Endodermal cell (in vitro differentiated cells): ENCODE data around the gene HLA-DQA1. TPM values are rescaled to one million over a fixed set of nuclear protein-coding genes. Genes with fewer than 3 reads are reported as not detected.
"Not testable (repeated sequence)": the region's sequence is repeated elsewhere in the genome, so short reads cannot be mapped to it uniquely, and the experiment has no call there.

ENCODE experiments used
- DNase-seq: peaks from one replicate; pipeline ENCODE4 v3.0.0-alpha.2; 2017
- H3K27ac ChIP-seq: 2 replicates; pipeline ENCODE4 v1.5.1; 2013; ENCODE audit warnings: mild to moderate bottlenecking, low read depth, low read length, moderate library complexity
- H3K27me3 ChIP-seq: 2 replicates; pipeline ENCODE4 v1.6.1; 2013; ENCODE audit warnings: mild to moderate bottlenecking, low read length, moderate library complexity; ENCODE audit not compliant: insufficient read depth, control insufficient read depth, poor library complexity, severe bottlenecking
- H3K36me3 ChIP-seq: 2 replicates; pipeline ENCODE4 v1.7.0; 2013; ENCODE audit warnings: mild to moderate bottlenecking, low read length, moderate library complexity; ENCODE audit not compliant: control insufficient read depth, insufficient read depth
- H3K4me1 ChIP-seq: one replicate; pipeline ENCODE4 v1.7.0; 2013; ENCODE audit warnings: low read length; ENCODE audit not compliant: control insufficient read depth, insufficient read depth
- H3K4me3 ChIP-seq: 2 replicates; pipeline ENCODE4 v1.5.1; 2013; ENCODE audit warnings: mild to moderate bottlenecking, low read length, moderate library complexity
- H3K9ac ChIP-seq: 2 replicates; pipeline ENCODE4 v1.6.1; 2013; ENCODE audit warnings: mild to moderate bottlenecking, low read length, moderate library complexity; ENCODE audit not compliant: poor library complexity, severe bottlenecking; ENCODE audit errors: extremely low read depth
- H3K9me3 ChIP-seq: 2 replicates; pipeline ENCODE4 v1.6.1; 2013; ENCODE audit warnings: mild to moderate bottlenecking, low read length, moderate library complexity; ENCODE audit not compliant: control insufficient read depth
- H3K27ac Mint-ChIP-seq: 2 replicates; pipeline ENCODE4 v1.8.0; 2020; ENCODE audit warnings: mixed read lengths
- H3K27me3 Mint-ChIP-seq: 2 replicates; pipeline ENCODE4 v1.8.0; 2021; ENCODE audit warnings: mild to moderate bottlenecking, mixed read lengths; ENCODE audit not compliant: insufficient read depth
- H3K36me3 Mint-ChIP-seq: 2 replicates; pipeline ENCODE4 v1.8.0; 2020; ENCODE audit warnings: low read depth, mixed read lengths
- H3K4me1 Mint-ChIP-seq: 2 replicates; pipeline ENCODE4 v1.8.0; 2020; ENCODE audit warnings: mixed read lengths
- H3K4me3 Mint-ChIP-seq: 2 replicates; pipeline ENCODE4 v1.8.0; 2020; ENCODE audit warnings: mild to moderate bottlenecking, moderate library complexity, mixed read lengths
- H3K9me3 Mint-ChIP-seq: 2 replicates; pipeline ENCODE4 v1.8.0; 2020; ENCODE audit warnings: mild to moderate bottlenecking, mixed read lengths
- WGBS, 2 experiments: methylation state at CpG; one replicate each; pipeline versions ENCODE4 v1.1.5 to v1.1.7; 2013; ENCODE audit warnings: missing lambda C conversion rate in 2 of 2, mixed read lengths in 1 of 2; ENCODE audit not compliant: insufficient coverage in 1 of 2, insufficient read length in 1 of 2; 5-methylcytosine and 5-hydroxymethylcytosine counted together
- total RNA-seq, 2 donors: library from RNA; stranded (reverse); fragmentation: NEBNext Ultra II Directional in 1 of 2; extraction: Animal tissue kit (Norgen Biotek cat#: 25700) in 1 of 2; gene quantifications; 2 replicates in 1 of 2; 3 replicates in 1 of 2; pipeline ENCODE4 v1.2.1, GENCODE V29; 2021
- TF ChIP-seq, protein P1 (sequence below): fragments of 200-600 bp; sonication (generic); conservative IDR thresholded peaks from 2 replicates; pipeline ENCODE4 v1.5.0; 2021; ENCODE audit warnings: antibody characterized with exemption, mild to moderate bottlenecking

HLA-DQA1 gene
- total RNA-seq, 2 donors from 2014 or later, result 0.97 TPM; not detected in 1

DNA sequence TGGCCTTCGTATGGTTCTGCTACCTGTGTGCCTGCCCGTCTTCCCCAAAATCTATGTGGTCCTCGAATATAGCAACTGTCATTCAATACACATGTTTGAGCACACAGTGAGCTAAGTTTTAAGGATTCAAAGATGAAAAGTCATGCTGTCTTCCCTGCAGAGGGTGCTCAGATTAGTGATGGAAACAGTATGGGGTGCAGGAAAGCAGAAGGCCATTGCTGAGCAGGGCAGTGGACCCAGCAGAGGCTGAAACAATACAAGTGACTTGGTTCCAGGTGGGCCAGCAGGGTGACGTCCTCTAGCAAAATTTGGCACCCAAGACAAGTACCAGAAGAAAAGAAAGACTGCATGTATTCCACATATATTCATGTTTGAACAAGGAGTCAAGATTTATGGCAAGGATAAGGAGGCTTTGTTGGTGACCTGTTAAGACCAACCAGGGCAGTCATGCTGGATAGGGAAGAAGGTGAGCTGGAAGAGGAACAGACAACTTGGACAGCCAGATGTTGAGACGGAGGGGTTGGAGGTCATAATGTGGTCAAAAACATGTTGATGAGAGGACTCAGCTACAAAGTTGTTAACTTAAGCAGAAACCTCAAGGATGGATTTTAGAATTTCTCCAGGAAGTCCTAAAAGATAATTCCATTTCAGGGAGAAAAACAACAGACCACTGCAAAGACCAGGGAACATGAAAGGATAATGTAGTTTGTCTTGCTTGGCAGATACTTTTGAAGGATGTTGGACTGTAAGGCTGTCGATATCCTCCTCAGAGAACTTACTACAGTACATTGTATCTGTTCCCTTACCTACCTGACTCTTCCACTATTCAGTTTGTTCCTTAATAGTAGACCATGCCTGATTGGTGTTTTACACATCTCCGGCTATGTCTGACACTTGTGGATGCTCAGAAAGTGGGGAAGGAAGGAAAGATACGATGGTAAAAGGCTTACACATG lies 2.5 kb downstream of the HLA-DQA1 start:
- H3K27me3 Mint-ChIP-seq, result no peaks in the 10 kb centered on the region
- no peaks in the 10 kb centered on the region for H3K9me3 Mint-ChIP-seq
- 57 to 58% methylated on average over 4 to 8 of the region's 8 CpGs for WGBS, 2 experiments
- no peak overlapping the region for H3K27ac ChIP-seq
- H3K9me3 ChIP-seq, result no peaks in the 10 kb centered on the region
- no peaks in the 10 kb centered on the region for H3K4me1 ChIP-seq
- no peak overlapping the region for H3K27ac Mint-ChIP-seq
- TF ChIP-seq, protein P1, sequence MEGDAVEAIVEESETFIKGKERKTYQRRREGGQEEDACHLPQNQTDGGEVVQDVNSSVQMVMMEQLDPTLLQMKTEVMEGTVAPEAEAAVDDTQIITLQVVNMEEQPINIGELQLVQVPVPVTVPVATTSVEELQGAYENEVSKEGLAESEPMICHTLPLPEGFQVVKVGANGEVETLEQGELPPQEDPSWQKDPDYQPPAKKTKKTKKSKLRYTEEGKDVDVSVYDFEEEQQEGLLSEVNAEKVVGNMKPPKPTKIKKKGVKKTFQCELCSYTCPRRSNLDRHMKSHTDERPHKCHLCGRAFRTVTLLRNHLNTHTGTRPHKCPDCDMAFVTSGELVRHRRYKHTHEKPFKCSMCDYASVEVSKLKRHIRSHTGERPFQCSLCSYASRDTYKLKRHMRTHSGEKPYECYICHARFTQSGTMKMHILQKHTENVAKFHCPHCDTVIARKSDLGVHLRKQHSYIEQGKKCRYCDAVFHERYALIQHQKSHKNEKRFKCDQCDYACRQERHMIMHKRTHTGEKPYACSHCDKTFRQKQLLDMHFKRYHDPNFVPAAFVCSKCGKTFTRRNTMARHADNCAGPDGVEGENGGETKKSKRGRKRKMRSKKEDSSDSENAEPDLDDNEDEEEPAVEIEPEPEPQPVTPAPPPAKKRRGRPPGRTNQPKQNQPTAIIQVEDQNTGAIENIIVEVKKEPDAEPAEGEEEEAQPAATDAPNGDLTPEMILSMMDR, result no peak
- H3K36me3 ChIP-seq, result no peaks in the 10 kb centered on the region
- no peak overlapping the region for H3K9ac ChIP-seq
- H3K4me3 Mint-ChIP-seq, result no peak overlapping the region
- no peaks in the 10 kb centered on the region for H3K27me3 ChIP-seq
- no peak for DNase-seq
- H3K4me1 Mint-ChIP-seq, result peaks cover 18% of the 10 kb centered on the region
- H3K4me3 ChIP-seq, result no peak overlapping the region
- H3K36me3 Mint-ChIP-seq, result no peaks in the 10 kb centered on the region

DNA sequence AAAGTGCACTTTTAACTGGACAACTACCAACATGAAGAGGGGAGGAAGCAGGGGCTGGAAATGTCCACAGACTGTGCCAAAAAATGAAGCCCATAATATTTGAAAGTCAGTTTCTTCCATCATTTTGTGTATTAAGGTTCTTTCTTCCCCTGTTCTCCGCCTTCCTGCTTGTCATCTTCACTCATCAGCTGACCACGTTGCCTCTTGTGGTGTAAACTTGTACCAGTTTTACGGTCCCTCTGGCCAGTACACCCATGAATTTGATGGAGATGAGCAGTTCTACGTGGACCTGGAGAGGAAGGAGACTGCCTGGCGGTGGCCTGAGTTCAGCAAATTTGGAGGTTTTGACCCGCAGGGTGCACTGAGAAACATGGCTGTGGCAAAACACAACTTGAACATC lies 3.9 kb downstream of the HLA-DQA1 start:
- peaks cover 9% of the 10 kb centered on the region for H3K4me1 Mint-ChIP-seq
- H3K27me3 ChIP-seq, result no peaks in the 10 kb centered on the region
- no peaks in the 10 kb centered on the region for H3K27me3 Mint-ChIP-seq
- no peak for DNase-seq
- TF ChIP-seq, protein P1, result no peak
- H3K4me1 ChIP-seq, result no peaks in the 10 kb centered on the region
- H3K27ac Mint-ChIP-seq, result no peak overlapping the region
- H3K9ac ChIP-seq, result no peak overlapping the region
- no peak overlapping the region for H3K27ac ChIP-seq
- H3K4me3 Mint-ChIP-seq, result no peak overlapping the region
- no peak overlapping the region for H3K4me3 ChIP-seq
- no peaks in the 10 kb centered on the region for H3K9me3 ChIP-seq
- H3K36me3 ChIP-seq, result no peaks in the 10 kb centered on the region
- WGBS, 2 experiments, result 88% methylated on average over 6 of the region's 6 CpGs; no CpG with 5 or more reads in 1 of the 2 experiments
- H3K36me3 Mint-ChIP-seq, result no peaks in the 10 kb centered on the region
- no peaks in the 10 kb centered on the region for H3K9me3 Mint-ChIP-seq

DNA sequence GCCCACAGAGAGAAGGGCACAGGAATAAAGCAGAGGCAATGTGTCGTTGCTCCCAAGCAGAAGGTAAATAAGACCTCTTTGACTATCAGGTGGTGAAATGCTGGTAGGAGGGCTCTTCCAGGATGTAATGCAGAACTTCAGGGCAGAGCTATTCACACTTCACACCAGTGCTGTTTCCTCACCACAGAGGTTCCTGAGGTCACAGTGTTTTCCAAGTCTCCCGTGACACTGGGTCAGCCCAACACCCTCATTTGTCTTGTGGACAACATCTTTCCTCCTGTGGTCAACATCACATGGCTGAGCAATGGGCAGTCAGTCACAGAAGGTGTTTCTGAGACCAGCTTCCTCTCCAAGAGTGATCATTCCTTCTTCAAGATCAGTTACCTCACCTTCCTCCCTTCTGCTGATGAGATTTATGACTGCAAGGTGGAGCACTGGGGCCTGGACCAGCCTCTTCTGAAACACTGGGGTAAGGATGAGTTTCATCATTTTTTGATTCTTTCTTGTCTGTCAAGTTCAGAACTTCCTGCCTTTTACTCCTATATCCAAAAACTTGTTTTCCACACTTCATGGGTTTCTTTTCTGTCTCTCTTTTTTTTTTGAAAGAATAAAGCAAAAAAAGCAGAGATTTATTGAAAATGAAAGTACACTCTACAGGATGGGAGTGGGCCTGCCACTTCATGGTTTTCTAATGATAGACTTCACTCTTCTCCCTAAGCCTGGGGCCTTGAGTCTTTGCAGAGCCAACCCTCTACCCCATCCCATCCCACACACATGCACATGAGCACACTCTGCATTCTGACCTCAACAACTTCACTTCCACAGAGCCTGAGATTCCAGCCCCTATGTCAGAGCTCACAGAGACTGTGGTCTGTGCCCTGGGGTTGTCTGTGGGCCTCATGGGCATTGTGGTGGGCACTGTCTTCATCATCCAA lies 4.8 kb downstream of the HLA-DQA1 start:
- WGBS, 2 experiments, result 69 to 78% methylated on average over 1 of the region's 2 CpGs
- not testable (repeated sequence) for H3K4me1 Mint-ChIP-seq, DNase-seq, H3K27me3 ChIP-seq, H3K4me3 Mint-ChIP-seq, H3K27me3 Mint-ChIP-seq, H3K36me3 Mint-ChIP-seq, H3K4me3 ChIP-seq, H3K9me3 Mint-ChIP-seq, H3K27ac ChIP-seq, H3K36me3 ChIP-seq, H3K27ac Mint-ChIP-seq, H3K4me1 ChIP-seq, H3K9me3 ChIP-seq, H3K9ac ChIP-seq
